MV-4-11 (cell line): ENCODE measurements around the gene PRKCH.

ENCODE experiments used
- DNase-seq: peaks from one replicate; lab custom pipeline; 2025; lab: John Stamatoyannopoulos, UW

PRKCH gene

DNA sequence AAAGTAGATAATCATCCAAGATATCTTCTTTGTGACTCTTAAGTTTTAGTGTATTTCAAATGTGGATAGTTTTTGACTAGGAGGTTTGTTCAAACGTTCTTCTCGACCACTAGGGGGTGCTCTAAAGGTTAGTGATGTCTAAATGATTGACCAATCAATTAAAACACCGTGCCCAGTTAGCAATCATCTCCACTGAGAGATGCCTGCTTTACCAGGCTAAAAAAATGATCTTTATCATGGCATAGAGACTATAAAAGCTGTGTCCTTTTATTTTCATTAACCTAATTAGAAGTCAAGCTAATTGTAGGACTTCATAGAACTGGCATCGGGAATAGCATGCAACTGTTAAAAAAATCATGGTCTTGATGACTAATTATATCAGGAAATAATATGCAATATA is 153.9 kb downstream of the PRKCH start:
- DNase-seq, result peak; percentile 76

DNA sequence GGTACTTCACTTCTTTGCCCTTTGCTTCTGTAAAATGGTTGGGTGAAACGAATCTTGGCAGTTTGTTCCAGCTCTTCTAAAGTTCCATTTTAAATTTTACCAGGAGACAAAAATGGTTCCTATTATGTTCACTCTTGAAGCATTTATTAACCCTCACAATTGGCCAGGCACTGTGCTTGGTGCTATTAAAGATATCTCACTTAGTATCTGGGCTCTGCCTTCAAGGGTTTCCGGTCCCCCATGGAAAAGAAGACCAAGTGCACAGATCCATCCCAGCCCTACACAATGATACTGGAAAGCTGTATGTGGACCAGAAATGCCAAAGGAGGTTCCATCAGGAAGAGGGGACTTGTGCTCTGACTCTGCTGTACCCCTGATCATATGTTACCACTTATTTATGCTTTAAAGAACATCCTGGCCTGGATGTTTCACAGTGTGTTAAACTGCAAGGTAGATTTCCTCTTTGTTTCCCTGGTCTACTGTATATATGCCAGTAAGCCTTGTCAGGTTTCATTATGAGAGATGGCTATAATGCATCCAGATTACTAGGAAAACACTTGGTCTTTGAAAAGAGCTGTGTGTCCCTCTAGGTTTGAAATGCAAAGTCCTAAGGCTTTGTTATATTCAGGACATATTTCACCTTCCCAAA is 154.8 kb downstream of the PRKCH start:
- no peak for DNase-seq

DNA sequence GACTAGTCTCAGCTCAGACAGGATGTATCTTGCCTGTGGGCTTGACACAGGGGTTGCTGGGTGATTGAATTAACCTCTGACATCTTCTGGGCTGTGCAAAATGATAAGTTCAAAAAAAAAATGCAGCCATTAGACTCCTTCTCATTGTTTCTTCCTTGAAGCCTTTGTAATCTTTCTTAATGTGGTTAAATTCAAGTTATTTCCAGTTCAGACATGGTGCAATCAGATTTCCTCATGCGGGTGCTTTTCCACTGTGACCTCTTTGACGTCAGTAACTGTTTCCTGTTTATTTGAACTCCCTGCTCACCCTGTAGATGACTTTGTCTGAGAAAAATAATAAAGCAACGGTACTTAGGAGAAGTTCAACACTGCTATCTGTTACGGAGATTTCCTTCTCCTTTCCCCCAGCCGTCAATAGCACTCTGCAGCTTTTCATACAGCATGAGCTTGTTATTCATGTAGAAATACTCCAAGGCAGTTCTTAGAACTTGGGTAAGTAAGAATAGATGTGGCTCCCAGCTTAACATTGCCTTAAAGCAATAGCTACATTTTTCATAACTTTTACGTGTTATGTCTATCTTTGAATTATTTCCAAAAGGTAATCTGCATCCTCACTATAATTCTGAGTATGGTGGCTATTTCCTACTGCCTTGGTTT is 155.5 kb downstream of the PRKCH start:
- peak; percentile 98 for DNase-seq

DNA sequence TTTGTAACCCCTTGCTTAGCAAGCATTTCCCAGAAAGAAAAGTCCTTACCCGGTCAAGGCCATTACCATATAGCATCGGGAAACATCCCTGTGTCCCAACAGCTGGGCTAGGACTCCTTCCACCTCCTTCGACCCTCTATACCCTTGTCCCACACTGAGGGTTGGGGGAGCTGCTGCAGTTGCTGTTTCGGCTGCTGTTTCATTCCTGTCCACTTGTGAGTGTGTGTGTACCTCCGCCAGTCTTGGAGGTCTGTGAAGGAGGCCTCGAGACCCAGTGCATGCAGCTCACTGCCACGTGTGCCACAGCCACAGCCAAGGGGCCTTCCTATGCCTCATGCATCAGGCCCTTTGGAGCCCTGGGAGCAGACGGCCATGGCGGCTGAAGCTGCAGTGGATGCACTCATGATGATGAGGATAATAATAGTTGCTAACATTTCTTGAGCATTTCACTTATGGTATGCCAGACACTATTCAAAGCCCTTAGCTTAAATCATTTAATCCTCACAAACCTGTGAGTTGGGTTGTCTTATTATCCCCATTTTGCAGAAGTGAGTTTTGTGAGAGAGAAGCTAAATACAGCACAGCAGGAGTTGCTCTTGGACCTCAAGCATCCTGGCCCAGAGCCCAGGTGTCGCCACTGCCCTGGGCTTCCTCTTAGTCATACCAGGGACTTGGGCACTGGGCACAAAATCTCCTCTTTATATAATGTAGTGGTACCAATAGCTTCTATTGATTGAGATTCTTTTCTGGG is 156.5 kb downstream of the PRKCH start:
- peak; percentile 12 for DNase-seq

DNA sequence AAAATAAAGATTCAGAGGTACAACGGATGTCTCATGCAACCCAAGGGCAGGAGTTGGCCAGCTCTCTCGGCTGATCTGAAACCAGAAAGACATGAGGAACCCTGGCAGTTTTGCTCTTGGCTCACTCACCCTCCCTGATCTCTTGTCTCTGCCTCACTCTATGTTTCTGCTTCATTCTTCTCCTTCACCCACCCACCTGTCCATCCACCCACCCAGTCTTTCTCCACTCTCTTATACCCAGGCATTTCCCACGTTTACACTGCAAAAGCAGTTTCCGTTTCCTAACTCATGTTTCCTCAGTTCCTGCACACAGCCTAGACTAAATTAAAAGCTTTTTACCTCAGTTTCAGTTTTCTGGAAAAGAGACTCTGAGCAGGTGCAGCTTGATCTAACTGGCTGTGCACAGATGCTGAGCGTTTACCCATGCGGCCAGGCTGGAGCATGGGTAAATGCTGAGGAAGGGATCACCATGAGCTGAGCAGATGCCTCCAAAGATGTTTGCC is 157.6 kb downstream of the PRKCH start:
- peak; percentile 59 for DNase-seq

DNA sequence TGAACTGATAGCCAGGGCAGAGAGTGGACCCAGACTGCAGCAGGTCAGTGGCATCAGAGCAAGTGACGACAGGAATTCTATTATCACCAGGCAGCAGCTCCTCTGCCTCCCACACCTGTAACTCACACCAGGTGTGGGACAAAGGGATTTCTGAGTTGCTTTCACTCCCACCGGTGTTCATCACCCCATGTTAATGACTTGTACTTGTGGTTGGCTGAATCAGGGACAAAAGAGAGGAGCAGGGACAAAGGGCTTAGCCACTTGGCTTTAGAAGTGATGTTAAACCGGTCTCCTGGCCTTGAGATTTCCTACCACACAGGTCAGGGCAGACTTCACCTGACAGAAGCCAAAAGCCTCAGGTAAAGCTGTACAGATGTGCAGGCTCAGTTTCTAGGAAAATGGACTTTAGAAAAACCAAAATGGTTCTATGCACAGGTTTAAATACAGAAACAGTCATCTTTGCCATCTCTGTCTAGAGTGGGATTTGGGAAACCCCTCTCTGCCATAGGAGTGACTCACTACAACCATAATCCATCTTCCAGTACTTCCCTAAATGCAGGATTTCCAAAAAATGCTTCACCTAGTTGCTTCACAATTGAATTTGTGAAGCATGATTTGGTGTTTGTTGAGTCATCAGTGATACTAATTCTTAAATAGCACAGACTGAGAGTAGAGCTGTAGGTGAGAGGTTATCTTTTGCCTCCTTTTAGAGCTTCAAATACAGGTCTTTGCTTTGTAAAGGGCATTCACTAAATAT is 158.5 kb downstream of the PRKCH start:
- DNase-seq, result peak; percentile 66

DNA sequence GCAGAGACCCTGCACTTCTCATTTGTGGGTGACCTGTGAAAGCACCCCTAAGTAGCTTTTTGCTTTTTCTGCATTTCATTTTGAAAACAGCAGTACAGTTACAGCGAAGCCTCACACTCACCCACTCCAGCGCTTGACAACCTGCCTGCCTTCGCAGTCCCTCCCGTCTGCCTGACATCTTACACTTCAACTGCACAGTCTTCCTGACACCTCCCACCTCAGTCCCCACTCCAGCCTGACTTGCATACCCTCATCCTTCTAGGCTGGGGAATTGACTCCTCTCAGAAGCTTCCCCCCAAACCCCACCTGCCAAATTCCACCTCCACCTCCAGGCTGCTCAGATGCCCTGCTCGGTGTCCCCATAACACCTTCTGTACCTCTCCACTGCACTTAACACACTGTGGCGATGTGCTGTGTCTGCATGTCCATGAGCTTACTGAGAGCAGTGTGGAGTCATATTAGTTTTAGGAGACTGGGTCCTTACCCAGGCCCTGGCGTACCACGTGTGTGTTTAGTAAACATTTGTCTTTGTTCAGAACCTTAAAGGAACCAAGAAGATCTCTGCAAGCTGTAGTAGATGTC is 159.4 kb downstream of the PRKCH start:
- DNase-seq, result no peak

DNA sequence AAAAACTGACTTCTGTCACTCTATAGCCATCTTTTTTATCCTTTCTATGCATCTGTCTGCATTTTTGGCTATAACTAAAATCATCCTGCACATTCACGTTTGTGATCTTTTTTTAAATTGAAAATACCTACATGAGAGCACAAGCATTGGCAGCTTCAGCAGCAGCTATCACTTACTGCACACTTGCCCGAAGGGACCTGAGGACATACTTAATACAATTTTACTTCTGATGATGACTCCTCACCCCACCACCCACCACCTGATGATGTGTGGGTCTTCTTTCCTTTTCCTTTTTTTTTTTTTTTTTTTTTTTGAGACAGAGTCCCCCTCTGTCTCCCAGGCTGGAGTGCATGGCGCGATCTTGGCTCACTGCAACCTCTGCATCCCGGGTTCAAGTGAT is 160.3 kb downstream of the PRKCH start:
- DNase-seq, result no peak

DNA sequence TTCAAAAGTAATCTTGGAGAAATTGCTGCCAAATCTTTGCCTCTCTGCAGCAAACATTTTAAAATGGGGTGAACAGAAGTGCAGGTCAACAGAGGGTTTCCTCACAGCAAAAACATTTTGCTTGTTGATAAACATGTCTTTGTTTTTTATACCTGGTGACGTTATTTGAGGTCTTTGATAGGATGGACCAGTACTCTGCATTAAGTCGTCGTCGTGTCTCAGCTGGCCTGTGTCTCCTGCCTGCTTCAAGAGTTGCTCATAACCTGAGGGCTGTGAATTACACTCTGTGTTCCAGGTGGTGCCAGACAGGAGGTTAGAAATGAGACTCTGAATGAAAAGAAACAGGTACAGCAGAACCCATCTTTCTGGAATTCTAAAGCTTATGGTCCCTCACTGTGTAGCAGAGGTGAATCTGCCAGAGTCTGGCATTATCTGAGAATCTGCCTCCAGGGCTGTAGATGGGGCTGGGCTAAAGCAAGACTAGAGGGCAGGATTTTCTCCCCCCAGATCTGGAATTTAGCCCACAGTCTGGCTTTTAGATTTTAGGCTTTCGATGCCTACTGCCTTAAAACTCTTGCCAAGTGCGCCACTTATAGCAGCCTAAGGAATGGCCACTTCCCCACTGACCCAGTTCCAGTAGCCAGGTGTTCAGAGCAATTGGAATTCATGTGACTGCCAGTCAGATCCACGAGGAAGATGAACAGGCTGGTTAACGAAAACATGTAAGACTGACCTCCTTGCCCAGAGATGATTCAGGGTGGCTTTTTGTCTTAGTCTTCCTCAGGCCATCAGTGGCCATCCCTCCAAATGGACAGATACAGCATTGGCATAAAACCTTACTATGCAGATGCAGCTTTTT is 161.2 kb downstream of the PRKCH start:
- no peak for DNase-seq

DNA sequence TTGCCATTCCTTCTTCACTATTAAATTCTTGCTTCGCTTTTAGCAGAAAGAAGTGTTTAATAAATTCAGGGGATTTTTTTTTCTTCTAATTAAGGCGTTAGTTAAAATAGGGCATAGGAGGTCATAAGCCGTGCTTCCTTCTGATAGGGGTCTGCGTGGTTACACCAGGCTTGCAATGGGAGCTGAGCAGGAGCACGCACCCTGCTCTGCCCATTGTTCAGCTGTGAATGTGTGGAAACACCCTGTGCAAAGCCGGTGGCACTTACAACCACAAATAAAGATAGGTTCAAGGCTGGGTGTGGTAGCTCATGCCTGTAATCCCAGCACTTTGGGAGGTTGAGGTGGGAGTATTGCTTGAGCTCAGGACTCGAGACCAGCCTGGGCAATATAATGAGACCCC is 162.1 kb downstream of the PRKCH start:
- no peak for DNase-seq

DNA sequence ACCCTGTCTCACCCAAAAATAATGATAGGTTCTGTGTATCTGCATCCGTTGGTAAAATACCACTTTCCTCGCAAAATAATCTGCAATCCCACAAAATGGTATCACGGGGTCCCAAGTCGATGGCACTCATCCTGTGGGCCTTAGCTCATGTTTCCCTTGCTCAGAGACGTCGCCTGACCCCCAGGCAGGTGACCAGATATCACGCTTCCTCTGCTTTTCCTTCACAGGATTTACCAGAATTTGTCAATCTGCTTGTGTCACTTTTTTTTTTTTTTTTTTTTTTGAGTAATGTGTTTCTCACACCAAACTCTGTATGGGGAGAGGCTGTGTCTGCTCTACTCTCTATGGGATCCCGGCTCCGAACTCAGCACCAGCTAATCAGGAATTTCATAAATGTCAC is 162.7 kb downstream of the PRKCH start:
- DNase-seq, result no peak

DNA sequence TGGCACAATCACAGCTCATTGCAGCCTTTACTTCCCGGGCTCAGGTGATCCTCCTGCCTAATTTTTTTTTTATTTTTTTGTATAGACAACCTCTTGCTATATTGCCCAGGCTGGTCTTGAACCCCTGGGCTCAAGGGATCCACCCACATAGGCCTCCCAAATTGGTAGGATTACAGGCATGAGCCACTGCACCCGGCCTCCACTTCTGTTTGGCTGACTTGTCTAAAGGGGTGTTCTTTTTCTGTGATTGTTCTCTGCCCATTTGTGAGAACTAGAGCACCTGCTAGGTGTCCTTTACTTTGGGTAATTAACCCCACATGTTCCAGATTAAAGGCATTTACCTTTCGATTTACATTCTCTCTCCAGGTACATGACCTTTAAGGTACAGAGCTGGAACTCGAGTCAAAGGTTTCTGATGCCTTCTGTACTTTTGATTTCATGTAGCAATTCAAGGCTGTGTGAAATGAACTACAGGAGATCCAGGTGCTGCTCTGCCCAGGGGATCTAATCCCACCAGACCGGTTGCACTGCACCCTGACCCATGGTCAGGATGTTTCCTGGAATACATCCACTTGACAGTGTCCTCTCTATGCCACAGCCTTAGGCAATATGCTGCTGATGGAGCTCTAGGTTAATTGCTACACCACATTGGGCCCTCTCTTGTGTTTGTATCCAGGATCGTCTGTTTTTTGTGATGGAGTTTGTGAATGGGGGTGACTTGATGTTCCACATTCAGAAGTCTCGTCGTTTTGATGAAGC is 163.6 kb downstream of the PRKCH start:
- no peak for DNase-seq

DNA sequence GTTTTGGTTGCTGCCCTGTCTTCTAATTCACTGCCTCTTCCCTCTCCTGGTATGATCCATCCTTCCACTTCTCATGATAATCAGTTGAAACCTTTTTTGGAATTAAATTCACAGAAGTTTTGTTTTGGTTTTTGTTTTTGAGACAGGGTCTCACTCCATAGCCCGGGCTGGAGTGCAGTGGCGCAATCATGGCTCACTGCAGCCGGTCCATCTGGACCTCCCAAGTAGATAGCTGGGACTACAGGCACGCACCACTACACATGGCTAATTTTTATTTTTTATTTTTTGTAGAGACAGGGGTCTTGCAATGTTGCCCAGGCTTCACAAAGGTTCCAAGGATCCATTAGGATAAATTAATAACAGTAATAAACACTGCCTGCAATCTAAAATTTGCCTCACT is 164.3 kb downstream of the PRKCH start:
- no peak for DNase-seq

DNA sequence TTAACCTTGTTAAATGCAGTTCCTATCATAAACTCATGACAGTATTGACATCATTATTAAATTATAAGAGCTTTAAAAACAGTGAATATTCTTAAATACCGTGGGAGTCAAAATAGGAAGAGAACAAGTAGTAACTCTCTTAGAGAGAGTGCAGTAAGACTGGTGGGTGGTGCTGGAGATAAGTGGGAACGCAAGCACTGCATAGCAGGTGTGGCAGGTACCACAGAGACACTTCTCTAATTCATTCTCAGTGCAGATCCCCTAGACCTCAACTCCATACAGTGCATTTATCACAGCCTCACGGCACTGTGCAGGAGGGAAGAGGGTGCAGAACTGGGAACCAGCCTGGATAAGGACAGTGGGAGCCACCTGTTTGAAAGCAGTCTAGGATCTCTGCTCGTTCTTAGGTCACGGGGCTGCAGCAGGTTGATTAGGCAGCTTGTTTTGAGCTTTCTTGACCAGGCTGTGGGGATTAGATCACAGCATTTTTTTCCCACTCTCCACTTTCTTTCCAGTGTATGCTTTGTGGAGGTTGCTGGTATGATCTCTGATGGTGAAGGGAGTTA is 165.6 kb downstream of the PRKCH start:
- no peak for DNase-seq

DNA sequence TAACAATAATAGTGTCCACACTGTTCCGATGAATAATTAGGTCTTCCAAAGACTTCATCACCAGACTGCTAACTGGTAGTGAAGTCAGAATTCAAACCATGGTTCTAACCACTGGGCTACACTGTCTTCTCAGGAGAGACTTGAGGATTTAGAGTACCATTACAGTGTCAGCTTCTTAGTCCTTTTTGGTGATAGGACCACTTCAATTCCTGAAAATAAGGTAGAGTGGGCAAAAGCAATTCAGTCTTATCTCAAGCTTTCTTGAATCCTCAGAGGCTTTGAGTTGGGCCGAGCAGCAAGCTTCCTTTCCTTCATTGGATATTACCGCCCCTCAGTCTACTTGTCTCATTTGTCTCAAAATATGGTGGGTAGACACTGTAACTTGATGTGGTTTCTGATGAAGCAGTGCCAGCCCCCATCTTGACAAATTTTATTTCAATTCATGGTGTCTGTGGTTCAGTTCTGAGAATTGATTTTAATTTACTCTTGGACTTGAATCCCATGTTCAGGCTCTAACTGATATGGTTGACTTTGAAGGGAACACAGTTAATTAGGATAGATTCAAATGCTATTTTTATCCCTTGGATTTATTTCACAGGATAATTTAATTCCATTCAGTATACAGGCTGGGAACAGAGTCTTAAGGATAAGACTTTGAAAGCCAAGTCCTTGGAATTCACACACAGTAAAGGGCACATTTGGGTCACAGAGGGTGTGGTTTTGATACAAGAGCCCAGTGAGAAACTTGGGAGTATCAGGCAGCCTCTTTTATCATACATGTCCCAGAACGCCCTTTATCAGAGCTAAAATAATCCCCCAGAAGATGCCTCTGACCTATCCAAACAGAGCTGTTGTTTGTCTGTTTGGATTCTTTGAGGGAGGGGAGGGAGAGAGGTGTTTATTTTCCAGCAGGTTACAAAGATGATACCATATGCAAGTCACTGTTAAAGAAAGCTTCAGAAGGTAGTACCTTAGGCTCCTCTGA is 167.3 kb downstream of the PRKCH start:
- DNase-seq, result no peak

DNA sequence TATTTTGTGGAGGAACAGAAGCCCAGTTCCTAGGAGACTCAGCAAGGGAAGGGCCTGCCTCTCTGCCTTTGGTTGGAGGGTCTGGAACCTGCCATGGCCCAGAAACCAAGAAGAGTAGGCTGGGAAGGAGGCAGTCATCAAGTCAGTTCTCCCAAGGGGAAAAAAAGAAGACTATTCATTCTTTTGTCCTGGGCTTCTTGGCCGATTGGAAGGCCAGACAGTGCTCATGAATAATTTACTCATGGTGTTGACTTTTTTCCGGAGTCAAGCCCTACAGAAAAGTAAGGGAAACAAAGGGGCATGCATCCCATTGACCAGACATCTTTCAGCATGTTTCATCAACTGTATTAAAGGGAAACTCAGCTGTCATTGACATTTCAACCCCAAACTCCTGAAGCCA is 168.1 kb downstream of the PRKCH start:
- no peak for DNase-seq

DNA sequence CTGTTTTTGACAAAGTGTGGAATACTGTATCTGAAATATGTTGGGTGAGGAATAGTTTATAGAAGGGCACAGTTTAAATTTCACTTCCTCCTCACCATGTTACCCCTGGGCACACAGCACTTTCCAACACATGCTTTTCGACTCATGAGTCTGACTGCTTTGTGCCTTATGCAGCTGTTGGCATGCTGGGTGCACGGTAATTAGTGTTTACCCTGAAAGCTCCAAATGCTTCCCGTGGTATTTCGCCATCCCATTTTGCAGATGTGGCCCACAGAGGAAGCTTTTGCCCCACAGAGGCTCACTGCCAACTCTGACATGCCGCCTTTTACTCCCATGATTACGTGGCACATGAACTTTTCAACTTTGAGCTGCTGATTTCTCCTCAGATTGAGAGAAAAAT is 168.6 kb downstream of the PRKCH start:
- peak; percentile 88 for DNase-seq

DNA sequence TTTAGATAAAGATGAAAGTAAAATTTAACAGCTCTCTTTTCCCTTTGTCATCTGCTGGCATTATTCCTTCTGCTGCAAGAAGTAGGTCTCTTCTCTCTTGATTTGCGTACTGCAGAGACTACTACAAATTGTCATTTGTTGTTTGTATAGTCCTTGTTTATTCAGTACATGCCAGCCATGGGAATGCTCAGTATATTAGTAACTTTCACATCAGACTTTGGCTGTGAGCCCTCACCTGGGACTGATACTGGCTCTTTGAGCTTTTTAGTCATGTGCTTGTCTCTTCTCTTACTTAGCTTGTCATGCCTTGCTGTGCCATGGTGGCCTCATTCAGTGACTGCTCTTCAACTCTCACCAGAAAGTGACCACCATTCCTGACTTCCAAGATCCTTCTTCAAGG is 169.8 kb downstream of the PRKCH start:
- no peak for DNase-seq
